Measurements from ENCODE around the gene TLNRD1. TPM values are rescaled to one million over a fixed set of nuclear protein-coding genes. Genes with fewer than 3 reads are reported as not detected.

Gene TLNRD1
- total RNA-seq, 4 donors from 2014 or later: 15.4 to 25.6 (median 19.5) TPM

DNA sequence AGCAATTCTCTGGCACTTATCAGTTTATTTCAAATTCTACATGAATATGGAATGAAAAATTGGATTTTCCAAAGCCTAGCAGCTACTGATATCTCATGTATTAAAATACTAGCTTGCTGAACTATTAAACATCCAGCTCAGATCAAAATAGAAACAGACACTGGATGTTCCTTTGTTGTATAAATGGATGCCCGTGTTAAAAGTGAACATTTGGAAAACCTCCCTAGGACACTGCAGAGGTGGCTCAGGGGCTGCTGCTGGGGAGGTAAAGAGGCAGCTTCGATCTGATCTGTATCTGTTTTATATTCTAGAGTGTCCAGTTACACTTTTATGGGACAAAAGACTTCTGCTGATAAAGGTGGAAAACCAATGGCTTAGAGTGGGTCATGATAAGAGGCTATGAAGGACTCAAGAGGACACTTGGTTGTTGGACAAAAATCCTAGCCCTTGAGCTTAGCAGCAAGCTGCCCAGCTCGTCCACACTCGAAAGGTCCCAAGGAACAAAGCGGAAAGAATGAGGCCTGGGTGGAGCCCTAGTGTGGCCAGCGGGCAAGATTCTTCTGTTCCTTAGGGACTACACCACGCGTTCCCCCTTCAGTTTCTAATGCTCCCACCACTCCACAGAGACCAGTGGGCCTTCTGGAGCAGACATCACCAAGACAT, 21.1 kb upstream of the TLNRD1 start:
- H3K4me3 ChIP-seq: no peak overlapping the region
- no peak overlapping the region for H3K27ac ChIP-seq
- peaks cover 0 to 40% (median 0%) of the 10 kb centered on the region in 3 donors for H3K36me3 ChIP-seq
- TF ChIP-seq POLR2A (IDR thresholded peaks at IDR 0.05): no peak
- TF ChIP-seq, protein P1, sequence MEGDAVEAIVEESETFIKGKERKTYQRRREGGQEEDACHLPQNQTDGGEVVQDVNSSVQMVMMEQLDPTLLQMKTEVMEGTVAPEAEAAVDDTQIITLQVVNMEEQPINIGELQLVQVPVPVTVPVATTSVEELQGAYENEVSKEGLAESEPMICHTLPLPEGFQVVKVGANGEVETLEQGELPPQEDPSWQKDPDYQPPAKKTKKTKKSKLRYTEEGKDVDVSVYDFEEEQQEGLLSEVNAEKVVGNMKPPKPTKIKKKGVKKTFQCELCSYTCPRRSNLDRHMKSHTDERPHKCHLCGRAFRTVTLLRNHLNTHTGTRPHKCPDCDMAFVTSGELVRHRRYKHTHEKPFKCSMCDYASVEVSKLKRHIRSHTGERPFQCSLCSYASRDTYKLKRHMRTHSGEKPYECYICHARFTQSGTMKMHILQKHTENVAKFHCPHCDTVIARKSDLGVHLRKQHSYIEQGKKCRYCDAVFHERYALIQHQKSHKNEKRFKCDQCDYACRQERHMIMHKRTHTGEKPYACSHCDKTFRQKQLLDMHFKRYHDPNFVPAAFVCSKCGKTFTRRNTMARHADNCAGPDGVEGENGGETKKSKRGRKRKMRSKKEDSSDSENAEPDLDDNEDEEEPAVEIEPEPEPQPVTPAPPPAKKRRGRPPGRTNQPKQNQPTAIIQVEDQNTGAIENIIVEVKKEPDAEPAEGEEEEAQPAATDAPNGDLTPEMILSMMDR (IDR thresholded peaks at IDR 0.05): no peak
- H3K9me3 ChIP-seq: no peaks in the 10 kb centered on the region
- DNase-seq: no peak
- no peaks in the 10 kb centered on the region for H3K4me1 ChIP-seq
- H3K27me3 ChIP-seq: no peaks in the 10 kb centered on the region

DNA sequence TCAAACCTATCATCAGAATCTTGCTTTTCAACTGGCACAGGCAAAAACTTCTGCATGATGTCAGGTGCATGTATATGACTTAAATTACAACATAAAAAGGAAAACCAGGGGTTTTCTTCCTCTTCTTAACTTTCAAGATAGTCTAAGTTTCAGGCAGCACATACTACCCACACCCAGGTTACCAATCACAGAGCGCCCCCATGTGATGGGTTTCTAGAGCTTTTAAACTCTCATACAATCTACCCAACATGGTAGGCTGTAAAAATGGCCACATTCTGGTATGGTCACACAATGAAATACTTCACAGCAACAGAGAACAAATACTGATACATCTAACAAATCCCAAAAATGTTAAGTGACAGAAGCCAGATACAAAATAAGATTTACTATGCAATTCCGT, 18.5 kb upstream of the TLNRD1 start:
- Histone ChIP-seq H3K4me1 (peaks cover 0 to 2% (median 0%) of the 10 kb centered on the region in 4 donors), H3K27ac (no peak overlapping the region), H3K4me3 (no peak overlapping the region), H3K9me3 (no peaks in the 10 kb centered on the region), H3K27me3 (no peaks in the 10 kb centered on the region), H3K36me3 (peaks cover 0 to 32% (median 0%) of the 10 kb centered on the region in 3 donors)
- DNase-seq: no peak
- TF ChIP-seq POLR2A (IDR thresholded peaks at IDR 0.05): no peak
- TF ChIP-seq, protein P1 (IDR thresholded peaks at IDR 0.05): no peak

DNA sequence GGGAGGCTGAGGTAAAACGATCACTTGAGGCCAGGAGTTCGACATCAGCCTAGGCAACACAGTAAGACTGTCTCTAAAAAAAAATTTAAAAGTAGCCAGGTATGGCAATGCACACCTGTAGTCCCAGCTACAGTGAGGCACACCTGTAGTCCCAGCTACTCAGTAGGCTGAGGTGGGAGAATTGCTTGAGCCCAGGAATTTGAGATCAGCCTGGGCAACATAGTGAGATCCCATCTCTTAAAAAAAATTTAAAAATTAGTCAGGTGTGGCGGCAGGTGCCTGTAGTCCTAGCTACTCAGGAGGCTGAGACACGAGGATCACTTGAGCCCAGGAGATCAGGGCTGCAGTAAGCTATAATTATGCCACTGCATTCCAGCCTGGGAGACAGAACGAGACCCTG, 17.9 kb upstream of the TLNRD1 start:
- Histone ChIP-seq H3K4me1 (peaks cover 0 to 9% (median 0%) of the 10 kb centered on the region in 4 donors), H3K9me3 (no peaks in the 10 kb centered on the region), H3K27ac (no peak overlapping the region), H3K36me3 (peaks cover 0 to 32% (median 0%) of the 10 kb centered on the region in 3 donors), H3K27me3 (no peaks in the 10 kb centered on the region), H3K4me3 (no peak overlapping the region)
- DNase-seq: no peak
- TF ChIP-seq, protein P1 (IDR thresholded peaks at IDR 0.05): no peak
- no peak for TF ChIP-seq POLR2A (IDR thresholded peaks at IDR 0.05)

DNA sequence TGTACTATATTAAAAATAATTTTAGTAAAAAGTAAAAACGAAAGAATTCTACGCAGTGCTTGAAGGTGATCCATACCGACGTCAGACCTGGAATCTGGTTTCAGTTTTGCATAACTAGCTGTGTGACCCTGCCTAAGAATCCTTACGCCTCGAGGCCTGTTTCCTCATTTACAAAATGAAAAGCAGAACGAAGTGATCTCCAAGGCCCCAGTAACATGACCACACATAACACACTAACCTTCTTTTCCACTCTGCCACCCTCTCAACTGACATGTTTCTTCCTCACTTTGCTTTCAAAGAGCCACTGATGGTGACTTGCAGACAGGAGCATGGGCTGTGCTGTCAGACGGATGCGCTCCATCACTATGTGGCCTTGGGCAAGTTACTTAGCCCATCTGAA, 15.9 kb upstream of the TLNRD1 start:
- no peak overlapping the region for H3K4me3 ChIP-seq
- TF ChIP-seq POLR2A (IDR thresholded peaks at IDR 0.05): no peak
- TF ChIP-seq, protein P1 (IDR thresholded peaks at IDR 0.05): no peak
- no peaks in the 10 kb centered on the region for H3K27me3 ChIP-seq
- H3K4me1 ChIP-seq: peaks cover 0 to 22% (median 3%) of the 10 kb centered on the region in 4 donors
- H3K36me3 ChIP-seq: peaks cover 0 to 20% (median 0%) of the 10 kb centered on the region in 3 donors
- peak overlapping the region in 2 of 4 donors; percentile 20 for H3K27ac ChIP-seq
- no peaks in the 10 kb centered on the region for H3K9me3 ChIP-seq
- peak in 1 of 3 donors; percentile 26 for DNase-seq

DNA sequence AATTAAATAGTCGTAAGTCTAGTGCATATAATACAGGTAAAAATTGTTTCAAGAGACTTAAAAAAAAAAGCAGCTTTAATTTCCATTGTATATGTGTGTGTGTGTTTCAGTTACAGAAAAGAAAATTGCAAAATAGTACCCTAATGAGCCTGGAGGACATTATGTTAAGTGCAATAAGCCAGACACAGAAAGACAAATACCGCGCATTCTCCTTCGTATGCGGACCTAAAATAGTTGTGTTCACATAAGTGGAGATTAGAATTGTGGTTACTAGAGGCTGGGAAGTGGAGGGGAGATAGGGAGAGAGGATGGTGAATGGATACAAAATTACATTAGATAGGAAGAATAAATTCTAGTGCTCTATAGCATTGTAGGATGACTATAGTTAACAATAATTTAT, 14.7 kb upstream of the TLNRD1 start:
- Histone ChIP-seq H3K4me1 (peaks cover 0 to 22% (median 3%) of the 10 kb centered on the region in 4 donors), H3K4me3 (no peak overlapping the region), H3K27me3 (no peaks in the 10 kb centered on the region), H3K36me3 (peaks cover 0 to 11% (median 0%) of the 10 kb centered on the region in 3 donors), H3K9me3 (no peaks in the 10 kb centered on the region), H3K27ac (no peak overlapping the region)
- TF ChIP-seq POLR2A (IDR thresholded peaks at IDR 0.05): no peak
- TF ChIP-seq, protein P1 (IDR thresholded peaks at IDR 0.05): no peak
- DNase-seq: no peak
